MCF 10A (cell line): ENCODE data around the gene TRAF1. TPM values are rescaled to one million over a fixed set of nuclear protein-coding genes. Genes with fewer than 3 reads are reported as not detected.

Experiments used
- BruUV-seq: library from RNA; stranded (reverse); fragments of 400-500 nt; replicated peaks from 2 replicates; lab custom pipeline; 2021; lab: Mats Ljungman, UMichigan
- CTCF ChIA-PET: fragments of 300-600 bp; sonication (Branson Sonifier 250); formaldehyde crosslinking; extraction: SDS; loops from one replicate; lab custom pipeline; 2021; ENCODE audit warnings: antibody characterized with exemption, inconsistent platforms; lab: Yijun Ruan, JAX
- POLR2A ChIA-PET: fragments of 300-600, 350-650 bp; sonication (Branson Sonifier 250); formaldehyde crosslinking; extraction: SDS; loops from one replicate; lab custom pipeline; 2020; ENCODE audit warnings: antibody characterized with exemption, inconsistent platforms; lab: Yijun Ruan, JAX
- DNase-seq: peaks from one replicate; pipeline ENCODE4 v3.0.0-alpha.2; 2018; ENCODE audit not compliant: unreplicated experiment
- H3K27ac Mint-ChIP-seq: one replicate; pipeline ENCODE4 v1.8.0; 2022; ENCODE audit warnings: mild to moderate bottlenecking, low read depth, mixed read lengths; ENCODE audit not compliant: unreplicated experiment
- H3K27me3 Mint-ChIP-seq: one replicate; pipeline ENCODE4 v1.8.0; 2022; ENCODE audit warnings: mixed read lengths; ENCODE audit not compliant: insufficient read depth, unreplicated experiment
- H3K36me3 Mint-ChIP-seq: one replicate; pipeline ENCODE4 v1.8.0; 2022; ENCODE audit warnings: mild to moderate bottlenecking, moderate library complexity, mixed read lengths; ENCODE audit not compliant: insufficient read depth, unreplicated experiment
- H3K4me1 Mint-ChIP-seq: one replicate; pipeline ENCODE4 v1.8.0; 2022; ENCODE audit warnings: mixed read lengths; ENCODE audit not compliant: insufficient read depth, unreplicated experiment
- H3K4me3 Mint-ChIP-seq: one replicate; pipeline ENCODE4 v1.8.0; 2022; ENCODE audit warnings: mild to moderate bottlenecking, moderate library complexity, mixed read lengths; ENCODE audit not compliant: unreplicated experiment
- H3K9me3 Mint-ChIP-seq: one replicate; pipeline ENCODE4 v1.8.0; 2022; ENCODE audit warnings: mixed read lengths; ENCODE audit not compliant: unreplicated experiment
- CTCF ChIP-seq: fragments of 200-600 bp; IDR thresholded peaks from one replicate; pipeline ENCODE4 v1.8.0; 2022; ENCODE audit warnings: antibody characterized with exemption, mild to moderate bottlenecking; ENCODE audit not compliant: unreplicated experiment
- intact Hi-C: fragments of 100-400 bp; cut with micrococcal nuclease; formaldehyde crosslinking; loops from 2 replicates; pipeline ENCODE4 v1.14.1; 2022
- total RNA-seq: library from RNA; stranded (reverse); gene quantifications from 2 replicates; pipeline ENCODE4 v1.2.3, GENCODE V29; 2022

Gene TRAF1
- total RNA-seq, 1 experiment from 2014 or later: 0.84 TPM

GRCh38 chr9:120857481-120857880, 69.1 kb downstream of the TRAF1 start:
- CTCF ChIA-PET: no interaction called here

GRCh38 chr9:120856700-120857099, 69.9 kb downstream of the TRAF1 start:
- Mint-ChIP-seq H3K27me3 (no peaks in the 10 kb centered on the region), H3K9me3 (no peaks in the 10 kb centered on the region), H3K4me1 (no peaks in the 10 kb centered on the region), H3K36me3 (peaks cover 27% of the 10 kb centered on the region), H3K4me3 (no peak overlapping the region), H3K27ac (no peak overlapping the region)
- ChIA-PET CTCF (no interaction called here), POLR2A (interaction anchor here (0.5 to 1.4 kb wide), 3 partner anchors 11 to 28 kb away, joined by 3 read pairs; no protein-coding TSS in a partner anchor)
- no peak for DNase-seq
- intact Hi-C loops: no loop called here
- TF ChIP-seq CTCF: no peak
- no TSS peak for BruUV-seq

More at GRCh38 chr9:120857481-120857880, 69.1 kb downstream of the TRAF1 start:
- POLR2A ChIA-PET: interaction anchor here (2.0 kb wide), 1 partner anchor 10 kb away, joined by 4 read pairs; no protein-coding TSS in a partner anchor
- intact Hi-C loops: no loop called here
- H3K27ac Mint-ChIP-seq: no peak overlapping the region
- H3K36me3 Mint-ChIP-seq: peaks cover 28% of the 10 kb centered on the region
- no peaks in the 10 kb centered on the region for H3K9me3 Mint-ChIP-seq
- H3K27me3 Mint-ChIP-seq: no peaks in the 10 kb centered on the region
- no peak for TF ChIP-seq CTCF
- no peak overlapping the region for H3K4me3 Mint-ChIP-seq
- no peaks in the 10 kb centered on the region for H3K4me1 Mint-ChIP-seq
- no TSS peak for BruUV-seq
- DNase-seq: no peak

- CTCF ChIA-PET: no interaction called here
- no TSS peak for BruUV-seq
- intact Hi-C loops: no loop called here
- Mint-ChIP-seq H3K27ac (no peak overlapping the region), H3K27me3 (no peaks in the 10 kb centered on the region), H3K4me1 (no peaks in the 10 kb centered on the region), H3K4me3 (no peak overlapping the region), H3K36me3 (peaks cover 22% of the 10 kb centered on the region), H3K9me3 (no peaks in the 10 kb centered on the region)
- DNase-seq: no peak
- POLR2A ChIA-PET: interaction anchor here (0.5 to 1.4 kb wide), 5 partner anchors 12 to 101 kb away, joined by 3 to 4 read pairs (median 3); partner anchors contain the start of gene PSMD5
- no peak for TF ChIP-seq CTCF
Observed at GRCh38 chr9:120855827-120856670, 70.5 kb downstream of the TRAF1 start.

GRCh38 chr9:120854596-120855327, 71.8 kb downstream of the TRAF1 start:
- no peak overlapping the region for H3K27ac Mint-ChIP-seq

More at GRCh38 chr9:120854596-120855327, 71.8 kb downstream of the TRAF1 start:
- H3K9me3 Mint-ChIP-seq: no peaks in the 10 kb centered on the region
- ChIA-PET CTCF (no interaction called here), POLR2A (interaction anchor here (1.4 kb wide), 1 partner anchor 13 kb away, joined by 4 read pairs; the partner anchor contains the start of gene PSMD5)
- no peak for TF ChIP-seq CTCF
- no peak overlapping the region for H3K4me3 Mint-ChIP-seq
- DNase-seq: no peak
- H3K4me1 Mint-ChIP-seq: no peaks in the 10 kb centered on the region
- BruUV-seq: no TSS peak
- H3K36me3 Mint-ChIP-seq: peaks cover 20% of the 10 kb centered on the region
- no peaks in the 10 kb centered on the region for H3K27me3 Mint-ChIP-seq
- intact Hi-C loops: no loop called here
